ENCODE data around the gene MRPL53.

GRCh38 chr2:74497777-74498499 is 25.5 kb upstream of the MRPL53 start:
- TF ChIP-seq CTCF (conservative IDR thresholded peaks at IDR 0.05) (no peak), ZFX (IDR thresholded peaks at IDR 0.05) (no peak)

Data from C4-2B (cell line).